Mesenchymal stem cell (in vitro differentiated cells and primary cell): ENCODE results near the gene IFNG-AS1.
A peak's percentile ranks its signal among the peaks of the same experiment; 100 is the strongest.

Experiments
- DNase-seq: peaks from one replicate; pipeline ENCODE4 v3.0.0-alpha.2; 2013
- H2AFZ ChIP-seq: one replicate; pipeline ENCODE4 v1.6.1; 2013; ENCODE audit warnings: low read depth, mild to moderate bottlenecking, control low read depth, inconsistent platforms, low read length, moderate library complexity
- H2AK5ac ChIP-seq: 2 replicates; pipeline ENCODE4 v1.6.1; 2013; ENCODE audit warnings: low read length, moderate library complexity, mild to moderate bottlenecking, inconsistent platforms; ENCODE audit not compliant: severe bottlenecking
- H2BK120ac ChIP-seq: one replicate; pipeline ENCODE4 v1.6.1; 2013; ENCODE audit warnings: low read depth, mild to moderate bottlenecking, inconsistent platforms, low read length, moderate library complexity
- H2BK12ac ChIP-seq, 2 experiments: one replicate each; pipeline ENCODE4 v1.6.1; 2013; ENCODE audit warnings: inconsistent platforms in 2 of 2, low read length in 2 of 2, mild to moderate bottlenecking in 2 of 2, moderate library complexity in 2 of 2, control low read depth in 1 of 2
- H2BK15ac ChIP-seq: one replicate; pipeline ENCODE4 v1.6.1; 2013; ENCODE audit warnings: mild to moderate bottlenecking, low read depth, inconsistent platforms; ENCODE audit not compliant: poor library complexity, severe bottlenecking
- H2BK5ac ChIP-seq: 2 replicates; pipeline ENCODE4 v1.6.1; 2013; ENCODE audit warnings: low read depth, mild to moderate bottlenecking, low read length, control low read depth, inconsistent platforms; ENCODE audit not compliant: poor library complexity, severe bottlenecking
- H3K14ac ChIP-seq, 2 experiments: one replicate each; pipeline ENCODE4 v1.6.1; 2013; ENCODE audit warnings: inconsistent platforms in 2 of 2, low read length in 2 of 2, control low read depth in 1 of 2, mild to moderate bottlenecking in 1 of 2, moderate library complexity in 1 of 2
- H3K18ac ChIP-seq, 2 experiments: one replicate each; pipeline ENCODE4 v1.6.1; 2013; ENCODE audit warnings: inconsistent platforms in 2 of 2, low read length in 2 of 2, control low read depth in 1 of 2, low read depth in 1 of 2, mild to moderate bottlenecking in 1 of 2
- H3K23ac ChIP-seq, 2 experiments: one replicate each; pipeline ENCODE4 v1.6.1; 2013; ENCODE audit warnings: inconsistent platforms in 2 of 2, low read length in 2 of 2, mild to moderate bottlenecking in 2 of 2, moderate library complexity in 2 of 2, control low read depth in 1 of 2
- H3K27ac ChIP-seq: 2 replicates; pipeline ENCODE4 v1.5.1; 2013; ENCODE audit warnings: mild to moderate bottlenecking, moderate library complexity, low read length, control low read depth, inconsistent platforms; ENCODE audit not compliant: poor library complexity, severe bottlenecking
- H3K27me3 ChIP-seq, 2 experiments: 2 replicates each; pipeline versions ENCODE4 v1.6.1 to v1.7.0; 2013; ENCODE audit warnings: low read length in 2 of 2, mild to moderate bottlenecking in 2 of 2, moderate library complexity in 2 of 2, control low read depth in 1 of 2, inconsistent platforms in 1 of 2; ENCODE audit not compliant: control insufficient read depth in 1 of 2, insufficient read depth in 1 of 2
- H3K36me3 ChIP-seq, 2 experiments: 2 replicates each; pipeline versions ENCODE4 v1.6.1 to v1.7.0; 2013; ENCODE audit warnings: low read length in 2 of 2, control low read depth in 1 of 2, inconsistent platforms in 1 of 2, low read depth in 1 of 2, mild to moderate bottlenecking in 1 of 2; ENCODE audit not compliant: insufficient read depth in 2 of 2, control insufficient read depth in 1 of 2
- H3K4ac ChIP-seq, 2 experiments: one replicate each; pipeline ENCODE4 v1.6.1; 2013; ENCODE audit warnings: inconsistent platforms in 2 of 2, low read length in 2 of 2, mild to moderate bottlenecking in 2 of 2, moderate library complexity in 2 of 2, control low read depth in 1 of 2, low read depth in 1 of 2
- H3K4me1 ChIP-seq: 2 replicates; pipeline ENCODE4 v1.6.1; 2013; ENCODE audit warnings: low read depth, low read length, control low read depth; ENCODE audit not compliant: control insufficient read depth, insufficient read depth
- H3K4me2 ChIP-seq: 2 replicates; pipeline ENCODE4 v1.6.1; 2013; ENCODE audit warnings: low read length, mild to moderate bottlenecking, inconsistent platforms; ENCODE audit not compliant: poor library complexity, severe bottlenecking
- H3K4me3 ChIP-seq, 2 experiments: 2 replicates each; pipeline versions ENCODE4 v1.5.1 to v1.7.0; 2013; ENCODE audit warnings: low read length in 2 of 2, mild to moderate bottlenecking in 2 of 2, control low read depth in 1 of 2, low read depth in 1 of 2; ENCODE audit not compliant: insufficient read depth in 1 of 2
- H3K79me1 ChIP-seq: replicated peaks from 2 replicates; pipeline ENCODE4 v1.6.1; 2013; ENCODE audit warnings: mild to moderate bottlenecking, control low read depth, low read length, inconsistent platforms; ENCODE audit not compliant: poor library complexity, severe bottlenecking
- H3K9ac ChIP-seq: 2 replicates; pipeline ENCODE4 v1.7.0; 2013; ENCODE audit warnings: mild to moderate bottlenecking, low read length, moderate library complexity
- H3K9me3 ChIP-seq: 2 replicates; pipeline ENCODE4 v1.7.0; 2013; ENCODE audit warnings: mild to moderate bottlenecking, low read length; ENCODE audit not compliant: control insufficient read depth
- H4K8ac ChIP-seq: one replicate; pipeline ENCODE4 v1.6.1; 2013; ENCODE audit warnings: inconsistent platforms, mild to moderate bottlenecking, low read length, moderate library complexity
- H4K91ac ChIP-seq: one replicate; pipeline ENCODE4 v1.6.1; 2013; ENCODE audit warnings: mild to moderate bottlenecking, low read length, inconsistent platforms
- WGBS: methylation state at CpG from one replicate; pipeline ENCODE4 v1.1.7; 2013; ENCODE audit warnings: mixed read lengths; 5-methylcytosine and 5-hydroxymethylcytosine counted together

Gene IFNG-AS1

DNA sequence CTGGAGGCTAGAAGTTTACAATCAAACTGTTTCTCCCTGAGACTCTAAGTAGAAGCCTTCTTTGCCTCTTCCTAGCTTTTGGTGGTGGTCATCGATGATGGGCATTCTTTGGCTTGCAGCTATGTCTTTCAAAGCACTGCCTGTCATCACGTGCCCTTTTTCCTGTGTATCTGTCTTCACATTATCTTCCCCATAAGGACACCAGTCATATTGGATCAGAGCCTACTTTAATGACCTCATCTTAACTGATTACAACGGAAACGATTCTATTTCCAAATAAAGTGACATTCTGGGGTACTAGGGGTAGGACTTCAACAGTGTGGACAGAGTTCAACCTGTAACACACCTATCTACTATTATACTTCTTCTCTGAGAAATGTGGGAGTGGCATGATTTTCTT, 31.1 kb upstream of the IFNG-AS1 start:
- Histone ChIP-seq H3K27ac (no peak overlapping the region), H3K4me2 (no peak overlapping the region)
- DNase-seq, result no peak

GRCh38 chr12:67964456-67964855, 24.8 kb upstream of the IFNG-AS1 start:
- Histone ChIP-seq H4K91ac (no peak overlapping the region), H2BK15ac (no peak overlapping the region), H3K4me2 (peak overlapping the region; percentile 8), H3K79me1 (no peaks in the 10 kb centered on the region), H3K27me3 (no peaks in the 10 kb centered on the region), H3K23ac (no peak overlapping the region), H4K8ac (no peak overlapping the region), H2AFZ (no peak overlapping the region), H3K4me3 (no peak overlapping the region), H3K27ac (no peak overlapping the region), H2BK120ac (no peak overlapping the region), H3K4me1 (no peaks in the 10 kb centered on the region), H3K9me3 (no peaks in the 10 kb centered on the region), H3K36me3 (no peaks in the 10 kb centered on the region), H3K14ac (no peak overlapping the region), H3K18ac (no peak overlapping the region), H3K4ac (no peak overlapping the region), H2BK5ac (no peak overlapping the region), H2AK5ac (no peak overlapping the region), H3K9ac (no peak overlapping the region), H2BK12ac (no peak overlapping the region)
- WGBS, result 88% methylated on average over 1 of the region's 1 CpG
- DNase-seq, result no peak

More for the DNA sequence above, 31.1 kb upstream of the IFNG-AS1 start:
- Histone ChIP-seq H2BK12ac (no peak overlapping the region), H2AFZ (no peak overlapping the region), H4K8ac (no peak overlapping the region), H3K9me3 (no peaks in the 10 kb centered on the region), H3K4me1 (peaks cover 2% of the 10 kb centered on the region), H3K4ac (no peak overlapping the region), H3K23ac (no peak overlapping the region), H2BK5ac (no peak overlapping the region), H3K9ac (no peak overlapping the region), H3K18ac (no peak overlapping the region), H2BK120ac (no peak overlapping the region), H3K36me3 (no peaks in the 10 kb centered on the region), H3K79me1 (no peaks in the 10 kb centered on the region), H3K4me3 (no peak overlapping the region), H4K91ac (no peak overlapping the region), H2AK5ac (no peak overlapping the region), H3K14ac (no peak overlapping the region), H2BK15ac (no peak overlapping the region), H3K27me3 (no peaks in the 10 kb centered on the region)
- 79% methylated on average over 2 of the region's 4 CpGs for WGBS

DNA sequence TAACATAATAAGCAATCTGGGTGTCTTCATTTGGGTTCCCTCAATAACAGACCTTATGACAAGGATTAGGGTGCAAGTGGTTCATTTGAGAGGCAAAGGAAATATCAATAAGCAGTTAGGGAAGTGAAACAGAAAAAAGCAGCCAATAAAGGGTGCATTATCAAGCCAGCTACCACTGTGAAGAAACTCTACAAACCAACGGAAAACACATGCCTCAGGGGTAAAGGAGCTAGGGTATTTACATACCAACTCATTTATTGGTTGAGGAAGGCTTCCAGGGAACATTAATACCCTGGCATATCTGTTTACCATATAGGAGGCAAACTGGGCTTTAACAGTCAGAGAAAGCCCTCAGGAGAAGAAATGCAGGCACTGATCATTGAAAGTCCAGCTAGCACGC, 22.7 kb upstream of the IFNG-AS1 start:
- H2AFZ ChIP-seq, result no peak overlapping the region
- 85% methylated on average over 2 of the region's 2 CpGs for WGBS
- H3K4ac ChIP-seq, result no peak overlapping the region
- no peaks in the 10 kb centered on the region for H3K27me3 ChIP-seq
- H2BK120ac ChIP-seq, result no peak overlapping the region
- no peak overlapping the region for H2AK5ac ChIP-seq
- no peak overlapping the region for H3K18ac ChIP-seq
- no peak overlapping the region for H2BK12ac ChIP-seq
- H3K4me1 ChIP-seq, result no peaks in the 10 kb centered on the region
- H4K91ac ChIP-seq, result no peak overlapping the region
- no peak overlapping the region for H3K14ac ChIP-seq
- no peak overlapping the region for H2BK5ac ChIP-seq
- H3K23ac ChIP-seq, result no peak overlapping the region
- H4K8ac ChIP-seq, result no peak overlapping the region
- H3K79me1 ChIP-seq, result no peaks in the 10 kb centered on the region
- H2BK15ac ChIP-seq, result no peak overlapping the region
- H3K4me3 ChIP-seq, result no peak overlapping the region
- H3K36me3 ChIP-seq, result no peaks in the 10 kb centered on the region
- no peaks in the 10 kb centered on the region for H3K9me3 ChIP-seq
- no peak overlapping the region for H3K9ac ChIP-seq
- no peak for DNase-seq
- H3K4me2 ChIP-seq, result no peak overlapping the region
- H3K27ac ChIP-seq, result no peak overlapping the region

DNA sequence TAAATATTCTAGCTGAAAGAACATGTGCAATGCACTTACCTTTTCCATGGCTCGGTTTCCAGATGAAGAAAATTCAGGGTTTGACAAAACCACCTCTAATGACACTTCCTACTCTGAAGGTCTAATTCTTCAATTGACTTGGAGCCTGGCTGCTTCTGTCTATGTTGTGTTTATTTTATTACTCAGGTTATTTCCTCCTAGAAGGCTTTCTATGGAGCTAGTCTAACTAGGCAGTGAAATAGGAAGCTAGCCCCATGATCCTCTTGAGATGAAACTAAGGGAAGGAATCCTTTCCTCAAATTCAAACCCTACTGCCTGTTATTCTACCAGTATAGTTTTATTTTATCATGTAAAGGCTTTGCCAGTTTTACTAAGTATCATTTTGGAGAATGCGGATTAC, 20.9 kb upstream of the IFNG-AS1 start:
- no peak overlapping the region for H2AK5ac ChIP-seq
- H2BK12ac ChIP-seq, result no peak overlapping the region

More for the DNA sequence above, 20.9 kb upstream of the IFNG-AS1 start:
- Histone ChIP-seq H3K27me3 (no peaks in the 10 kb centered on the region), H3K14ac (no peak overlapping the region), H3K9ac (no peak overlapping the region), H3K18ac (no peak overlapping the region), H3K36me3 (no peaks in the 10 kb centered on the region), H3K9me3 (no peaks in the 10 kb centered on the region), H2BK15ac (no peak overlapping the region), H3K4me2 (no peak overlapping the region), H2BK5ac (no peak overlapping the region), H3K23ac (no peak overlapping the region), H3K79me1 (no peaks in the 10 kb centered on the region), H3K4me3 (no peak overlapping the region), H2BK120ac (no peak overlapping the region), H3K27ac (no peak overlapping the region), H3K4me1 (no peaks in the 10 kb centered on the region), H3K4ac (no peak overlapping the region), H4K8ac (no peak overlapping the region), H4K91ac (no peak overlapping the region), H2AFZ (no peak overlapping the region)
- WGBS, result 60% methylated on average over 1 of the region's 2 CpGs
- no peak for DNase-seq
